Upper lobe of left lung (tissue), 4 donors: ENCODE data around the gene KATNAL1.

Experiments
- EP300 ChIP-seq, 4 donors: sonication (generic); formaldehyde crosslinking; IDR thresholded peaks; one replicate each; pipeline ENCODE4 v1.5.1; 2017; ENCODE audit warnings: antibody characterized with exemption in 4 of 4, control low read depth in 2 of 4
- TF ChIP-seq, protein P1 (sequence below), 6 experiments: fragments of 450-650 bp in 4 of 6; fragments of 200-600 bp in 2 of 6; sonication (generic) in 2 of 6; IDR thresholded peaks; one replicate each; pipeline ENCODE4 v1.5.1; 2016 to 2019; ENCODE audit warnings: antibody characterized with exemption in 6 of 6

DNA sequence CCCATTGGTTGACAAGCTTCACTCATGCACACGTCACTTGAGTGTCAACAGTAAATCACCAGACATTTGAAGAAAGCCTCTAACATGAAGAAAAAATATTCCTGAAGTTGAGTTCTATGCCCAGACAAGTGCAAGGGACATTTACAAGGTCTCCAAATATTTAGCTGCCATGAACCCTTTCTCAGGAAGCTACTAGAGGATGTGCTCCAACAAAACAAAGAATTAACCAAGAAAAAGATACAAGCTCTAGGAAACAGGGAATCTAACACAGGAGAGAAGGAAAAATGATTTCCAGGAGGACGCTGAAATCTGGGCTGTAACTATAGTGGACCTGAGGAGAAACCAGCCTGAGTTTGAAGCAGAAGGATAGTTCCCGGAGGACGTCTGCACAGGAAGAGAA is 45.7 kb upstream of the KATNAL1 start:
- TF ChIP-seq, protein P1, sequence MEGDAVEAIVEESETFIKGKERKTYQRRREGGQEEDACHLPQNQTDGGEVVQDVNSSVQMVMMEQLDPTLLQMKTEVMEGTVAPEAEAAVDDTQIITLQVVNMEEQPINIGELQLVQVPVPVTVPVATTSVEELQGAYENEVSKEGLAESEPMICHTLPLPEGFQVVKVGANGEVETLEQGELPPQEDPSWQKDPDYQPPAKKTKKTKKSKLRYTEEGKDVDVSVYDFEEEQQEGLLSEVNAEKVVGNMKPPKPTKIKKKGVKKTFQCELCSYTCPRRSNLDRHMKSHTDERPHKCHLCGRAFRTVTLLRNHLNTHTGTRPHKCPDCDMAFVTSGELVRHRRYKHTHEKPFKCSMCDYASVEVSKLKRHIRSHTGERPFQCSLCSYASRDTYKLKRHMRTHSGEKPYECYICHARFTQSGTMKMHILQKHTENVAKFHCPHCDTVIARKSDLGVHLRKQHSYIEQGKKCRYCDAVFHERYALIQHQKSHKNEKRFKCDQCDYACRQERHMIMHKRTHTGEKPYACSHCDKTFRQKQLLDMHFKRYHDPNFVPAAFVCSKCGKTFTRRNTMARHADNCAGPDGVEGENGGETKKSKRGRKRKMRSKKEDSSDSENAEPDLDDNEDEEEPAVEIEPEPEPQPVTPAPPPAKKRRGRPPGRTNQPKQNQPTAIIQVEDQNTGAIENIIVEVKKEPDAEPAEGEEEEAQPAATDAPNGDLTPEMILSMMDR (IDR thresholded peaks at IDR 0.05): no peak
- no peak for TF ChIP-seq EP300 (IDR thresholded peaks at IDR 0.05)
